Ovary (tissue), 3 donors: ENCODE measurements around the gene SORCS2.

Experiments used
- EP300 ChIP-seq: sonication (generic); formaldehyde crosslinking; IDR thresholded peaks from one replicate; pipeline ENCODE4 v1.6.1; 2017; ENCODE audit warnings: antibody characterized with exemption
- POLR2A ChIP-seq: fragments of 450-650 bp; IDR thresholded peaks from one replicate; pipeline ENCODE4 v1.6.1; 2017; ENCODE audit warnings: antibody characterized with exemption, mild to moderate bottlenecking, moderate library complexity
- TF ChIP-seq, protein P1 (sequence below), 3 donors: fragments of 450-650 bp in 2 of 3; fragments of 200-600 bp in 1 of 3; IDR thresholded peaks; one replicate each; pipeline versions ENCODE4 v1.5.1 to v1.8.0; 2016 to 2022; ENCODE audit warnings: antibody characterized with exemption in 3 of 3, mild to moderate bottlenecking in 1 of 3
- donor health status: DM: no; HTN: no; CAD: no.

DNA sequence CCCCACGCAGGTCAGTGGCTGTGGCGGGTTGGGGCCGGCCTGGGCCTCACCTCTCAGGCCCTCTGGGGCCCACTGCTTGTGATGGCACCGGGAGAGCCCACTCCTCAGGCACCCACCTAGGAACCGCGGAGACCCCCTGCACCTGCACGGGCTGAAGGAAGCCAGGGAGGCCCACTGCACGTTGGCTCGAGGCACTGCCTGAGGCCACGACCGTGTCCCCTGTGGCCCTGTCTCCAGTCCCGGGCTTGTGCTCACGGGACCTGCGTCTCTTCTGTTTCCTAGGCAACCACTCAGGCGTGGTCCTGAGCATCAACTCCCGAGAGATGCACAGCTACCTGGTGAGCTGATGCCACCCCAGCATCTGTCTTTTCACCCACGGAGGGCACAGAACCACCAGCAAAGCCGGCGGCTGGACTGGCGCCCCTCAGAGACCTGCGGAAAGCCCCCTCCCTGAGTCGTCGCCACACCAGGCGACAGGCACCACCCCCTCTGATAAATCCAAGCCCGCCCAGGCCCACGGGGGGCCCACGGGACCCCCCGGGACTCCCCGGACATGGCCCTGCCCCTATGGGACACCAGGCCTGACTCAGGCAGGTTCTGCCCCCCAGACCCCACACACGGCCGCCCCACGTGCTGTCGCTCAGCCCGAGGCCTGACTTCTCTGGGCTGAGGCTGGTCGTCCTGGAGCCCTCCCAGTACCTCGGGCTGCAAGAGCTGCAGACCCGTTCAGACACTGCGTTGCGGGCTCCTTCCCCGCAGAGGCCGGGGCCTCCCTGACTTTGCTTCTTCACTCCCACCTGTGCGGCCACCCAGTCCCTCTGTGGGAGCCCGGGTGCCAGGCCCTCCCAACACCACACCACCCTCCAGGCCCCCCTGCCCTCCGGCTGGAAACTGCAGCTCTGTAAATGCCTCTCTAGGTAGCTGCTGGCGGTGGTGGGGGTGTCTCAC is 547.9 kb downstream of the SORCS2 start:
- TF ChIP-seq, protein P1, sequence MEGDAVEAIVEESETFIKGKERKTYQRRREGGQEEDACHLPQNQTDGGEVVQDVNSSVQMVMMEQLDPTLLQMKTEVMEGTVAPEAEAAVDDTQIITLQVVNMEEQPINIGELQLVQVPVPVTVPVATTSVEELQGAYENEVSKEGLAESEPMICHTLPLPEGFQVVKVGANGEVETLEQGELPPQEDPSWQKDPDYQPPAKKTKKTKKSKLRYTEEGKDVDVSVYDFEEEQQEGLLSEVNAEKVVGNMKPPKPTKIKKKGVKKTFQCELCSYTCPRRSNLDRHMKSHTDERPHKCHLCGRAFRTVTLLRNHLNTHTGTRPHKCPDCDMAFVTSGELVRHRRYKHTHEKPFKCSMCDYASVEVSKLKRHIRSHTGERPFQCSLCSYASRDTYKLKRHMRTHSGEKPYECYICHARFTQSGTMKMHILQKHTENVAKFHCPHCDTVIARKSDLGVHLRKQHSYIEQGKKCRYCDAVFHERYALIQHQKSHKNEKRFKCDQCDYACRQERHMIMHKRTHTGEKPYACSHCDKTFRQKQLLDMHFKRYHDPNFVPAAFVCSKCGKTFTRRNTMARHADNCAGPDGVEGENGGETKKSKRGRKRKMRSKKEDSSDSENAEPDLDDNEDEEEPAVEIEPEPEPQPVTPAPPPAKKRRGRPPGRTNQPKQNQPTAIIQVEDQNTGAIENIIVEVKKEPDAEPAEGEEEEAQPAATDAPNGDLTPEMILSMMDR (IDR thresholded peaks at IDR 0.05), result no peak
- TF ChIP-seq POLR2A (no peak), EP300 (no peak)
